HG03439 (cell line): ENCODE measurements around the gene ZKSCAN3.
A peak's percentile ranks its signal among the peaks of the same experiment; 100 is the strongest.
"Not testable (repeated sequence)": the region's sequence is repeated elsewhere in the genome, so short reads cannot be mapped to it uniquely, and the experiment has no call there.

Experiments used
- ATAC-seq: cut with Tn5 transposase; IDR thresholded peaks from one replicate; pipeline ENCODE4 v1.9.1; 2021; ENCODE audit warnings: mild to moderate bottlenecking, moderate library complexity; ENCODE audit not compliant: unreplicated experiment

Gene ZKSCAN3

GRCh38 chr6:28349892-28350737 lies at the start of gene ZKSCAN3:
Gene ZKSCAN3 (plus strand): TSS chr6:28349947. CDS start chr6:28359587, 9,640 bp downstream.
- peak; percentile 91 for ATAC-seq

- ATAC-seq = peak; percentile 70
Measured at GRCh38 chr6:28303570-28303969, 46.2 kb upstream of the ZKSCAN3 start.

GRCh38 chr6:28306363-28306762 lies 43.4 kb upstream of the ZKSCAN3 start:
- not testable (repeated sequence) for ATAC-seq

GRCh38 chr6:28311139-28311823 lies 38.5 kb upstream of the ZKSCAN3 start:
- no peak for ATAC-seq

- ATAC-seq = no peak
Measured at GRCh38 chr6:28312939-28313338, 36.8 kb upstream of the ZKSCAN3 start.

- ATAC-seq = no peak
Measured at GRCh38 chr6:28315628-28316027, 34.1 kb upstream of the ZKSCAN3 start.

- ATAC-seq = not testable (repeated sequence)
Measured at GRCh38 chr6:28317866-28318265, 31.9 kb upstream of the ZKSCAN3 start.

- no peak for ATAC-seq
Measured at GRCh38 chr6:28322661-28323060, 27.1 kb upstream of the ZKSCAN3 start.

GRCh38 chr6:28323813-28324424 lies 25.8 kb upstream of the ZKSCAN3 start:
- no peak for ATAC-seq

- ATAC-seq = no peak
Measured at GRCh38 chr6:28326371-28326948, 23.3 kb upstream of the ZKSCAN3 start.

- no peak for ATAC-seq
Measured at GRCh38 chr6:28330041-28330440, 19.7 kb upstream of the ZKSCAN3 start.

GRCh38 chr6:28333047-28333446 lies 16.7 kb upstream of the ZKSCAN3 start:
- no peak for ATAC-seq

GRCh38 chr6:28333599-28334018 lies 16.1 kb upstream of the ZKSCAN3 start:
- ATAC-seq = no peak

- no peak for ATAC-seq
Measured at GRCh38 chr6:28334286-28335039, 15.3 kb upstream of the ZKSCAN3 start.

GRCh38 chr6:28335040-28335563 lies 14.6 kb upstream of the ZKSCAN3 start:
- no peak for ATAC-seq

- peak; percentile 83 for ATAC-seq
Measured at GRCh38 chr6:28335564-28336283, 14.0 kb upstream of the ZKSCAN3 start, which contains the start of gene ZSCAN31. Gene ZSCAN31 (minus strand): TSS chr6:28336148. CDS start chr6:28329683, 6,465 bp downstream.

GRCh38 chr6:28336284-28337120 lies 13.2 kb upstream of the ZKSCAN3 start:
- ATAC-seq = no peak

- no peak for ATAC-seq
Measured at GRCh38 chr6:28337121-28337520, 12.6 kb upstream of the ZKSCAN3 start.
